ENCODE results near the gene SLC29A4. TPM values are rescaled to one million over a fixed set of nuclear protein-coding genes. Genes with fewer than 3 reads are reported as not detected.
"Not testable (repeated sequence)": the region's sequence is repeated elsewhere in the genome, so short reads cannot be mapped to it uniquely, and the experiment has no call there.

Gene SLC29A4
- total RNA-seq, 1 donor from 2014 or later = 7.3 TPM

DNA sequence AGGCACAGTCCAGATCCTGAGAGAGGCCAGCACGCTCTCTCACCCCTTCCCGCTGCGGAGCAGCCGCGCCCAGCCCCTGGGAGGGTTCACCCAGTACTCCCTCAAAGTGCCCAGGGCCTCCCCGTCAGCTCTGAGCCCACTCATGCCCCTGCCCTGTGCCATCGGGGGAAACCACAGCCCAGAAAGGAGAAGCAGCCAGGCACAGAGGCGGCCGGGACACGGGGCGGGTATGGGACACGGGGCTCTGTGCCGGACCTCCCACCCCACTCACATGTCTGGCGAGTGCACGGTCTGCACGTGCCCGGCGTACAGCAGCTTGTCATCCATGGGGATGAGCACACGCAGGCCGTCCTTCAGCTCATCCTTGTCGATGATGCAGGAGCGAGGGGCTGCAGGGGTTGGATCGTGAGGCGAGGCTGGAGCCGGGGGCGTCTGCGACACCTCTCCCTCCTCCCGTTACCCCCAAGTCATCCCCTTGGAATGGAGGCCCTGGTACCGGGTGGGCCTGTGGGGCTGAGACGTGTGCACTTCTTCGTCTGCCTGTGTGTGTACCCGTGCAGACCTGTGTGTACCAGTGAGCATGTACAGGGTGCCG, 38.2 kb downstream of the SLC29A4 start:
- H3K9me3 ChIP-seq (ENCODE audit: low read depth) = no peaks in the 10 kb centered on the region
- no peaks in the 10 kb centered on the region for H3K27me3 ChIP-seq
- Mint-ChIP-seq H3K36me3 (peaks cover 45% of the 10 kb centered on the region), H3K4me3 (no peak overlapping the region), H3K27me3 (ENCODE audit: insufficient read depth, low read depth) (peaks cover 10% of the 10 kb centered on the region), H3K27ac (no peak overlapping the region), H3K9me3 (peaks cover 28% of the 10 kb centered on the region), H3K4me1 (no peaks in the 10 kb centered on the region)
- no peak overlapping the region for H3K9ac ChIP-seq
- no peak for DNase-seq (ENCODE audit: low spot score)
- H3K36me3 ChIP-seq = no peaks in the 10 kb centered on the region
- no peaks in the 10 kb centered on the region for H3K4me1 ChIP-seq
- no peak overlapping the region for H2AFZ ChIP-seq (replicated peaks)
- H3K4me3 ChIP-seq = no peak overlapping the region
- H3F3A ChIP-seq (ENCODE audit: low read depth) = no peaks in the 10 kb centered on the region
- TF ChIP-seq EZH2 (IDR thresholded peaks at IDR 0.05) (no peak), EZH2phosphoT487 (IDR thresholded peaks at IDR 0.05) (no peak)
- TF ChIP-seq, protein P1, sequence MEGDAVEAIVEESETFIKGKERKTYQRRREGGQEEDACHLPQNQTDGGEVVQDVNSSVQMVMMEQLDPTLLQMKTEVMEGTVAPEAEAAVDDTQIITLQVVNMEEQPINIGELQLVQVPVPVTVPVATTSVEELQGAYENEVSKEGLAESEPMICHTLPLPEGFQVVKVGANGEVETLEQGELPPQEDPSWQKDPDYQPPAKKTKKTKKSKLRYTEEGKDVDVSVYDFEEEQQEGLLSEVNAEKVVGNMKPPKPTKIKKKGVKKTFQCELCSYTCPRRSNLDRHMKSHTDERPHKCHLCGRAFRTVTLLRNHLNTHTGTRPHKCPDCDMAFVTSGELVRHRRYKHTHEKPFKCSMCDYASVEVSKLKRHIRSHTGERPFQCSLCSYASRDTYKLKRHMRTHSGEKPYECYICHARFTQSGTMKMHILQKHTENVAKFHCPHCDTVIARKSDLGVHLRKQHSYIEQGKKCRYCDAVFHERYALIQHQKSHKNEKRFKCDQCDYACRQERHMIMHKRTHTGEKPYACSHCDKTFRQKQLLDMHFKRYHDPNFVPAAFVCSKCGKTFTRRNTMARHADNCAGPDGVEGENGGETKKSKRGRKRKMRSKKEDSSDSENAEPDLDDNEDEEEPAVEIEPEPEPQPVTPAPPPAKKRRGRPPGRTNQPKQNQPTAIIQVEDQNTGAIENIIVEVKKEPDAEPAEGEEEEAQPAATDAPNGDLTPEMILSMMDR (IDR thresholded peaks at IDR 0.05) = no peak
- no peaks in the 10 kb centered on the region for H4K20me1 ChIP-seq (ENCODE audit: low read depth)
- H3K27ac ChIP-seq = no peak overlapping the region
- H3K4me2 ChIP-seq = no peak overlapping the region
- H3K79me2 ChIP-seq (ENCODE audit: low read depth) = no peaks in the 10 kb centered on the region

DNA sequence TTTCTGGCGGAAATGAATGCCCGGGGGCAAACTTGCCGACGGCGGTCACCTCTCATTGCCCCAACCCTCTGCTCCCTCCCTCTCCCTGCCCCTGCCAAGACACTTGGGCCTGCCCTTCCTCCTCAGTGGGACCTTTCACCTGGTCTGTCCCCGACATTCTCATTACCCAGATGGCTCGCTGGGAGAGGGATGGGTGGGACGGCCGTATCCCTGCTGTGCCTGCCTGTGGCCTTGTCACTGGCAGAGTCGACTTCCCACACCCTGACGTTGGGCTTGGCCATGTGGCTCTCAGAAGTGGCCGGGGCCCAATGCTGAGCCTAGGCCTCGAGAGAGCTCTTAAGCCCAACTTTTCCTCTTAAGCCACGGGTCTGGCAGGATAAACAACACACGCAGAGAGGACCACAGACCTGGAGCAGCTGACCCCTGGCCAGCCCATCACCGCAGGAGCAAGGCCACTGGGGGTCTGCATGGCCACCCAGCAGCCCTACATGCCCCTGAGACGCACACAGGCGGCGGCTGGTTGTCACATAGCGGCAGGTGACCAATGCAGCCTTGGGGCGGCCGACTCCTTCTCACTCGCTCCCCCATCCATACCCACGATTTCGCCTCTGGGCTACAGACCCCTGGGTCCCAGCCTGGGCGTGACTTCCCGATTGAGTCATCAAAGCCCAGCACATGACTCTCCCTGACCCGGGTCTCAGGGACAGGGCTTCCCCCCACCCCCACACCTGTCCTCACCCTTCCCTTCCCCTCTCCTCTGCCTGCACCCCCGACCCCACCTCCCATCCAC, 40.1 kb downstream of the SLC29A4 start:
- no peak for DNase-seq (ENCODE audit: low spot score)
- no peaks in the 10 kb centered on the region for H3K79me2 ChIP-seq (ENCODE audit: low read depth)
- no peaks in the 10 kb centered on the region for H3K36me3 ChIP-seq
- H3K9me3 ChIP-seq (ENCODE audit: low read depth) = no peaks in the 10 kb centered on the region
- TF ChIP-seq EZH2 (IDR thresholded peaks at IDR 0.05) = no peak
- no peak for TF ChIP-seq EZH2phosphoT487 (IDR thresholded peaks at IDR 0.05)
- TF ChIP-seq, protein P1 (IDR thresholded peaks at IDR 0.05) = no peak
- no peaks in the 10 kb centered on the region for H3K4me1 Mint-ChIP-seq
- H3K9ac ChIP-seq = no peak overlapping the region
- no peak overlapping the region for H3K4me2 ChIP-seq
- no peak overlapping the region for H2AFZ ChIP-seq (replicated peaks)
- no peaks in the 10 kb centered on the region for H3K4me1 ChIP-seq
- H3F3A ChIP-seq (ENCODE audit: low read depth) = no peaks in the 10 kb centered on the region
- H3K9me3 Mint-ChIP-seq = peaks cover 26% of the 10 kb centered on the region
- H3K36me3 Mint-ChIP-seq = peaks cover 45% of the 10 kb centered on the region
- no peaks in the 10 kb centered on the region for H4K20me1 ChIP-seq (ENCODE audit: low read depth)
- H3K27ac Mint-ChIP-seq = no peak overlapping the region
- H3K27me3 Mint-ChIP-seq (ENCODE audit: insufficient read depth, low read depth) = peaks cover 8% of the 10 kb centered on the region
- H3K4me3 Mint-ChIP-seq = no peak overlapping the region
- no peaks in the 10 kb centered on the region for H3K27me3 ChIP-seq
- no peak overlapping the region for H3K27ac ChIP-seq
- no peak overlapping the region for H3K4me3 ChIP-seq

DNA sequence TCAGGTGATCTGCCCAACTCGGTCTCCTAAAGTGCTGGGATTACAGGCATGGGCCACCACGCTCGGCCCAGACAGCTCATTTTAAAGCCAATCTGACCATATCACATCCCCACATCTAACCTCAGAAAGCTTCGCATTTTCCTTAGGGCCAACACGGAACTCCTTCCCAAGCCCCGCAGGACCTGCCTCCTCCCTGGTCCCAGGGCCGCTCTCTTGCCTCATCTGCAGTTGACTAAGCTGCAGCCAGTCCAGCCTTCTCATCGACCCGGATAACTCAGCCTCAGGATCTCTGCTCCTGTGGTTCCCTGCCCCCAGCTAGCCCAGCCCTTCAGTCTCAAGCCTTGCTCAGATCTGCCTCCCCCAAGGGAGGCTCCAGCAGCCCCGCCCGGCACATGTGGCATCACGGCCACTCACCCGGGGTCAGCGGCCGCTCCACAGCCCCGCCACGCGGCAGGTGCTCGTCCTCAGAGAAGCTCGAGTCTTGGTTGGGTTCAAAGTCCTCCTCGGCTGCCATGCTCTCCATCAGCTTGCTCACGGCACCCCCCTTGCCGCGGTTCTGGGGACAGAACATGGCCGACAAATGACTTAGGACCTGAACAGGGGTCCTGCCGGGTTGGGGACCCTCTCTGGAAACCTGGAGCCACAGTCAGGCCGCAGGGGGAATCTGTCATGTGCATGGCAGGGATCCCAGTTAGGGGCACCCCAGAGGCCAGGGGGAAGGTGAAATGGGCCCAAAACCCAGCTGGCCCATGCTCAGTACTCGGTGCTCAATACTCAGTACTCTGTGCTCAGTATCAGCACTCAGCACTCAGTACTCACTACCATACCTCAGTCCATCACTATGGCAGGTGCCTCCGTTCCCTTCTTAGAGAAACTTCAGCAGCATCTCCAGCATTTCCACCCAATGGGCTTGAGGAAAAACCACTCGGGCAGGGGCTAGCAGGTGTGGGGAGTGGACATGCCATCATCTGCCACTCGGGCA, 41.3 kb downstream of the SLC29A4 start:
- H3K4me1 ChIP-seq; H4K20me1 ChIP-seq (ENCODE audit: low read depth); H3K27me3 ChIP-seq; H3F3A ChIP-seq (ENCODE audit: low read depth); H3K4me1 Mint-ChIP-seq; H3K4me2 ChIP-seq; H2AFZ ChIP-seq (replicated peaks); H3K4me3 Mint-ChIP-seq; H3K79me2 ChIP-seq (ENCODE audit: low read depth); H3K27ac ChIP-seq; H3K27ac Mint-ChIP-seq; H3K36me3 ChIP-seq; H3K9me3 ChIP-seq (ENCODE audit: low read depth); H3K9ac ChIP-seq; DNase-seq (ENCODE audit: low spot score); H3K4me3 ChIP-seq: not testable (repeated sequence)
- Mint-ChIP-seq H3K9me3 (peaks cover 17% of the 10 kb centered on the region), H3K27me3 (ENCODE audit: insufficient read depth, low read depth) (peaks cover 10% of the 10 kb centered on the region), H3K36me3 (peaks cover 33% of the 10 kb centered on the region)

Measured in neural progenitor cell (in vitro differentiated cells).